ENCODE measurements around the gene TGM2.

Gene TGM2

GRCh38 chr20:38201356-38201755 lies 36.3 kb upstream of the TGM2 start:
- peak; percentile 19 for DNase-seq
- in situ Hi-C loops (cut with HindIII; ENCODE audit: low pct_ligation_motif_present, low pct_unique_long_range_greater_than_20kb, low sequenced_read_pairs): no loop called here

- in situ Hi-C loops (cut with HindIII; ENCODE audit: low pct_ligation_motif_present, low pct_unique_long_range_greater_than_20kb, low sequenced_read_pairs): no loop called here
These were observed 35.6 kb upstream of the TGM2 start for GRCh38 chr20:38200646-38201045.

GRCh38 chr20:38199501-38200390 lies 34.7 kb upstream of the TGM2 start:
- in situ Hi-C loops (cut with HindIII; ENCODE audit: low pct_ligation_motif_present, low pct_unique_long_range_greater_than_20kb, low sequenced_read_pairs): no loop called here
- DNase-seq: no peak

More at GRCh38 chr20:38200646-38201045, 35.6 kb upstream of the TGM2 start:
- DNase-seq: no peak

GRCh38 chr20:38198238-38198861 lies 33.3 kb upstream of the TGM2 start:
- DNase-seq: no peak
- in situ Hi-C loops (cut with HindIII; ENCODE audit: low pct_ligation_motif_present, low pct_unique_long_range_greater_than_20kb, low sequenced_read_pairs): no loop called here

- in situ Hi-C loops (cut with HindIII; ENCODE audit: low pct_ligation_motif_present, low pct_unique_long_range_greater_than_20kb, low sequenced_read_pairs): no loop called here
- no peak for DNase-seq
These were observed 32.5 kb upstream of the TGM2 start for GRCh38 chr20:38197619-38198018.

- in situ Hi-C loops (cut with HindIII; ENCODE audit: low pct_ligation_motif_present, low pct_unique_long_range_greater_than_20kb, low sequenced_read_pairs): no loop called here
- no peak for DNase-seq
These were observed 32.1 kb upstream of the TGM2 start for GRCh38 chr20:38197217-38197616.

GRCh38 chr20:38196592-38196991 lies 31.5 kb upstream of the TGM2 start:
- no peak for DNase-seq
- in situ Hi-C loops (cut with HindIII; ENCODE audit: low pct_ligation_motif_present, low pct_unique_long_range_greater_than_20kb, low sequenced_read_pairs): no loop called here

- in situ Hi-C loops (cut with HindIII; ENCODE audit: low pct_ligation_motif_present, low pct_unique_long_range_greater_than_20kb, low sequenced_read_pairs): no loop called here
- no peak for DNase-seq
These were observed 31.0 kb upstream of the TGM2 start for GRCh38 chr20:38196076-38196475.

GRCh38 chr20:38195521-38195920 lies 30.5 kb upstream of the TGM2 start:
- in situ Hi-C loops (cut with HindIII; ENCODE audit: low pct_ligation_motif_present, low pct_unique_long_range_greater_than_20kb, low sequenced_read_pairs): no loop called here
- DNase-seq: no peak

- DNase-seq: no peak
- in situ Hi-C loops (cut with HindIII; ENCODE audit: low pct_ligation_motif_present, low pct_unique_long_range_greater_than_20kb, low sequenced_read_pairs): no loop called here
These were observed 30.0 kb upstream of the TGM2 start for GRCh38 chr20:38194971-38195504.

GRCh38 chr20:38193586-38194105 lies 28.6 kb upstream of the TGM2 start:
- in situ Hi-C loops (cut with HindIII; ENCODE audit: low pct_ligation_motif_present, low pct_unique_long_range_greater_than_20kb, low sequenced_read_pairs): no loop called here
- no peak for DNase-seq

GRCh38 chr20:38192323-38192885 lies 27.3 kb upstream of the TGM2 start:
- DNase-seq: no peak
- in situ Hi-C loops (cut with HindIII; ENCODE audit: low pct_ligation_motif_present, low pct_unique_long_range_greater_than_20kb, low sequenced_read_pairs): no loop called here

GRCh38 chr20:38191654-38192053 lies 26.6 kb upstream of the TGM2 start:
- no peak for DNase-seq
- in situ Hi-C loops (cut with HindIII; ENCODE audit: low pct_ligation_motif_present, low pct_unique_long_range_greater_than_20kb, low sequenced_read_pairs): no loop called here

- in situ Hi-C loops (cut with HindIII; ENCODE audit: low pct_ligation_motif_present, low pct_unique_long_range_greater_than_20kb, low sequenced_read_pairs): no loop called here
- no peak for DNase-seq
These were observed 25.9 kb upstream of the TGM2 start for GRCh38 chr20:38190936-38191371.

GRCh38 chr20:38190166-38190565 lies 25.1 kb upstream of the TGM2 start:
- no peak for DNase-seq
- in situ Hi-C loops (cut with HindIII; ENCODE audit: low pct_ligation_motif_present, low pct_unique_long_range_greater_than_20kb, low sequenced_read_pairs): no loop called here

- DNase-seq: no peak
- in situ Hi-C loops (cut with HindIII; ENCODE audit: low pct_ligation_motif_present, low pct_unique_long_range_greater_than_20kb, low sequenced_read_pairs): no loop called here
These were observed 22.4 kb upstream of the TGM2 start for GRCh38 chr20:38187517-38187916.

GRCh38 chr20:38186788-38187221 lies 21.7 kb upstream of the TGM2 start:
- DNase-seq: no peak
- in situ Hi-C loops (cut with HindIII; ENCODE audit: low pct_ligation_motif_present, low pct_unique_long_range_greater_than_20kb, low sequenced_read_pairs): no loop called here

GRCh38 chr20:38184101-38184500 lies 19.0 kb upstream of the TGM2 start:
- in situ Hi-C loops (cut with HindIII; ENCODE audit: low pct_ligation_motif_present, low pct_unique_long_range_greater_than_20kb, low sequenced_read_pairs): no loop called here
- peak; percentile 74 for DNase-seq

GRCh38 chr20:38181971-38182370 lies 16.9 kb upstream of the TGM2 start:
- DNase-seq: no peak
- in situ Hi-C loops (cut with HindIII; ENCODE audit: low pct_ligation_motif_present, low pct_unique_long_range_greater_than_20kb, low sequenced_read_pairs): no loop called here
